KMS-11 (cell line): Measurements from ENCODE around the gene GPANK1.
A peak's percentile ranks its signal among the peaks of the same experiment; 100 is the strongest.

Source experiments
- H2AFZ ChIP-seq: fragments of 200-600 bp; sonication (generic); 2 replicates; pipeline ENCODE4 v1.6.1; 2016; ENCODE audit warnings: antibody characterized with exemption, mixed run types, low read depth
- H3K27ac ChIP-seq: fragments of 200-600 bp; sonication (generic); 2 replicates; pipeline ENCODE4 v1.6.1; 2016; ENCODE audit warnings: mild to moderate bottlenecking, mixed run types
- H3K27me3 ChIP-seq: fragments of 200-600 bp; sonication (generic); 2 replicates; pipeline ENCODE4 v1.6.1; 2017; ENCODE audit warnings: mild to moderate bottlenecking, low read depth, mixed run types, moderate library complexity; ENCODE audit not compliant: insufficient read depth
- H3K36me3 ChIP-seq: fragments of 200-600 bp; sonication (generic); 2 replicates; pipeline ENCODE4 v1.6.1; 2017; ENCODE audit warnings: mild to moderate bottlenecking, mixed run types; ENCODE audit not compliant: insufficient read depth
- H3K4me1 ChIP-seq: fragments of 200-600 bp; sonication (generic); 2 replicates; pipeline ENCODE4 v1.6.1; 2016; ENCODE audit warnings: mild to moderate bottlenecking, low read depth, mixed run types; ENCODE audit not compliant: poor library complexity, severe bottlenecking
- H3K4me2 ChIP-seq: fragments of 200-600 bp; sonication (generic); 2 replicates; pipeline ENCODE4 v1.7.0; 2016; ENCODE audit warnings: mild to moderate bottlenecking, mixed run types
- H3K4me3 ChIP-seq: fragments of 200-600 bp; sonication (generic); IDR thresholded peaks from 2 replicates; pipeline ENCODE4 v1.6.1; 2017; ENCODE audit warnings: low read depth, low read length, mixed read lengths; ENCODE audit not compliant: insufficient read depth
- H3K79me2 ChIP-seq: fragments of 200-600 bp; sonication (generic); 2 replicates; pipeline ENCODE4 v1.6.1; 2016; ENCODE audit warnings: low read depth, mixed run types; ENCODE audit not compliant: insufficient read depth
- H3K9ac ChIP-seq: fragments of 200-600 bp; sonication (generic); 2 replicates; pipeline ENCODE4 v1.6.1; 2016; ENCODE audit warnings: mild to moderate bottlenecking, mixed run types
- H4K20me1 ChIP-seq: fragments of 200-600 bp; sonication (generic); 2 replicates; pipeline ENCODE4 v1.6.1; 2016; ENCODE audit warnings: mild to moderate bottlenecking, mixed run types; ENCODE audit not compliant: insufficient read depth
- TF ChIP-seq, protein P1 (sequence below): fragments of 200-600 bp; sonication (generic); conservative IDR thresholded peaks from 2 replicates; pipeline ENCODE4 v1.6.1; 2017; ENCODE audit warnings: low read depth, mild to moderate bottlenecking, antibody characterized with exemption, low read length, moderate library complexity, mixed read lengths

The GPANK1 gene

DNA sequence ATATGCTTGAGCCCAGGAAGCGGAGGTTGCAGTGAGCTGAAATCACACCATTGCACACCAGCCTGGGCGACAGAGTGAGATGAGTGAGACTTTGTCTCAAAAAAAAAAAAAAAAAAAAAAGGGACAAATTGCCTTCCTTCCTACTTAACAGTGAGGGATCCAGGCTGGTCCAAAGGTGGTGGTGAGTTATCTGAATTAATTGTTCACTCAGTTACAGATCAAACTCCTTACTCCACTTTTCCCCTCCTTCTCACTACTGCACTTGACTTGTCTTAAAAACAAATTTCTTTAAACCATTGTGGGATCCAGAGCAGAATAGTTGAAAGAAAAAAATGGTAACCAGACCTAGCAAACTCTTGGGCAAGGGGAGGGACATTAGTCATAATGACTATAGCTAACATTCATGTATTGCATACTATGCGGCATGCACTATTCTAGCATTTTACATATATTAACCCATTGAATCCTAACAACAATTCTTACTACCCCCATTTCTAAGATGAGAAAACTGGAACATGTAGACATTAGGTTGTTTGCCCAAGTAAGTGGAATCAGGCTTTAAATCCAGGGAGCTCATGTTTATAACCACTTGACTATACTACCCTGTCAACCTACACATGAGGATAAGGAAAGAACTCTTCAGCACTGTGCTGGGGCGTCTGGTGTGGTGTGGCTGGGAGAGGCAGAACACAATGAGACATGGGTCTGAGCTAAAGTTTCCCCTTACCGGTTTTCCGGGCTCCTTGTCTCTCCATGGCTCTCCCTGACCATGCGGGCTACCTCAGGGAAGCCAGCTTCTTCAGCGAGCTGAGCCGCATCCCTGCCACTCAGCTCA is 1.5 kb downstream of the GPANK1 start:
- Histone ChIP-seq H3K4me1 (peaks cover 55% of the 10 kb centered on the region), H3K4me2 (peak overlapping the region; percentile 97), H4K20me1 (no peaks in the 10 kb centered on the region), H3K27ac (no peak overlapping the region), H3K27me3 (no peaks in the 10 kb centered on the region), H3K79me2 (peaks cover 57% of the 10 kb centered on the region), H3K9ac (no peak overlapping the region; the same call in 1 of the 2 replicates), H3K36me3 (peaks cover 4% of the 10 kb centered on the region; the same call in 1 of the 2 replicates), H2AFZ (no peak overlapping the region), H3K4me3 (no peak overlapping the region)
- TF ChIP-seq, protein P1, sequence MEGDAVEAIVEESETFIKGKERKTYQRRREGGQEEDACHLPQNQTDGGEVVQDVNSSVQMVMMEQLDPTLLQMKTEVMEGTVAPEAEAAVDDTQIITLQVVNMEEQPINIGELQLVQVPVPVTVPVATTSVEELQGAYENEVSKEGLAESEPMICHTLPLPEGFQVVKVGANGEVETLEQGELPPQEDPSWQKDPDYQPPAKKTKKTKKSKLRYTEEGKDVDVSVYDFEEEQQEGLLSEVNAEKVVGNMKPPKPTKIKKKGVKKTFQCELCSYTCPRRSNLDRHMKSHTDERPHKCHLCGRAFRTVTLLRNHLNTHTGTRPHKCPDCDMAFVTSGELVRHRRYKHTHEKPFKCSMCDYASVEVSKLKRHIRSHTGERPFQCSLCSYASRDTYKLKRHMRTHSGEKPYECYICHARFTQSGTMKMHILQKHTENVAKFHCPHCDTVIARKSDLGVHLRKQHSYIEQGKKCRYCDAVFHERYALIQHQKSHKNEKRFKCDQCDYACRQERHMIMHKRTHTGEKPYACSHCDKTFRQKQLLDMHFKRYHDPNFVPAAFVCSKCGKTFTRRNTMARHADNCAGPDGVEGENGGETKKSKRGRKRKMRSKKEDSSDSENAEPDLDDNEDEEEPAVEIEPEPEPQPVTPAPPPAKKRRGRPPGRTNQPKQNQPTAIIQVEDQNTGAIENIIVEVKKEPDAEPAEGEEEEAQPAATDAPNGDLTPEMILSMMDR = no peak

DNA sequence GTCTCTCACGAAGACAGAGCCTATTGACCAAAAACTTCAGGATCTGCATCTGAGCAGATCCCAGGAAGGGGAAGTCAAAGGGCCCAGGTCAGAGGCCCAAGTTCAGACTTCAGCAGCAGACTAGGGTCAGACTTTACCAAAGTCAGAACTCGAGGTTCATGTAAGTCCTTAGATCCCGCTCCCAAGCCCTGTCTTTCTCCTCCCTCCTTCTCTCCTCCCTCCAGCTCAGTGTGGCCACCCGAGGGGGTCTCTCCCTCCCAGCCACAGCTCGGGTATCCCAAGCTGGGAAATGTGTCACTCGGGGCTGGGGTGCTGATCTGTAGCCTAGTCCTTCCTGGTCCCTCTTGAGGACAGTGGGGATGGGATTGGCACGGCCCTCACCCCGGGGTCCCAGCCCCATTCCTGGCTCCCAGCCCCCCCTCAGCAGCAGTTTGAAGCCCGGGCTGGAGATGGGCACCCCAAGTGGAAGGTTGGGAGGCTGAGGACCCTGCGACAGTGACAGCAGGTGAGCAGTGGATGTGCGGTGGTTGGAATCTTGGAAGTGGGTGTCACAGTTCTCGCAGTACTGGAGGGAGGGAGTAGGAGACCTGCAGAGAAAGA is 2.6 kb downstream of the GPANK1 start:
- Histone ChIP-seq H3K79me2 (peaks cover 47% of the 10 kb centered on the region), H3K4me3 (no peak overlapping the region), H4K20me1 (no peaks in the 10 kb centered on the region), H3K4me1 (peaks cover 51% of the 10 kb centered on the region), H3K36me3 (no peaks in the 10 kb centered on the region; the same call in 1 of the 2 replicates), H3K9ac (no peak overlapping the region), H3K27ac (no peak overlapping the region; the same call in 1 of the 2 replicates), H2AFZ (no peak overlapping the region), H3K27me3 (no peaks in the 10 kb centered on the region), H3K4me2 (no peak overlapping the region)
- TF ChIP-seq, protein P1 = no peak

DNA sequence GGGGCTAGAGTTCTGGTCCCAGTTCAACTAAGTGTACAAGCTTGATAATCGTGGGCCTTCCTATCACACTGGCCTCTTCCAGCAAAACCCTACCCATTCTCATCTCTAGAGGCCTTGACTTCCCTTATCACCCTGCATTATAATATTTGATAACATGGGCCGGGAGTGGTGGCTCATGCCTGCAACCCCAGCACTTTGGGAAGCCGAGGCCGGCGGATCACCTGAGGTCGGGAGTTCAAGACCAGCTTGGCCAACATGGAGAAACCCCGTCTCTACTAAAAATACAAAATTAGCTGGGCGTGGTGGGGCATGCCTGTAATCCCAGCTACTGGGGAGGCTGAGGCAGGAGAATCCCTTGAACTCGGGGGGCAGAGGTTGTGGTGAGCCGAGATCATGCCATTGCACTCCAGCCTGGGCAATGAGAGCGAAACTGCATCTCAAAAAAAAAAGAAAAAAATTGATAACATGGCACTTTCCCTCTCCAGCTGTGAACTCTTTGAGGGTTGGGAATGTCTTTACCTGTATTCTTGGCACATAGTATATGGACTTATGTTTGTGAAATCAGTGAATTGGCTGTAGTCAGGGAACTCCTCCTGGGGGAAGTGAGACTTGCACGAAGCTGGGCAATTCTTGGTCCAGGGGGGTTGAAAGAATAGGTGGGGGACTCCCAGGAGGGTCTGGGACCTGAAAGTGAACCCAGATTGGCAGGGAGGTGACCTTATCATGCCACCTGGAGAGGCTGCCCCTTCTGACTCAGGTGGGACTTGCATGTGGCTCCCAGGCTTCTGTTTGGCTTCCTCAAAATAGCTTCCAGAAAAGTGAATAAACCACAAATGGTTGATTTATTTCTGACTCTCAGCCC is 3.3 kb downstream of the GPANK1 start:
- Histone ChIP-seq H3K9ac (peak overlapping the region; percentile 60; the same call in 1 of the 2 replicates), H4K20me1 (no peaks in the 10 kb centered on the region), H3K4me2 (peak overlapping the region; percentile 87), H3K4me1 (peaks cover 45% of the 10 kb centered on the region), H3K27me3 (no peaks in the 10 kb centered on the region), H2AFZ (no peak overlapping the region), H3K36me3 (no peaks in the 10 kb centered on the region), H3K79me2 (peaks cover 39% of the 10 kb centered on the region), H3K4me3 (no peak overlapping the region), H3K27ac (no peak overlapping the region; the same call in 1 of the 2 replicates)
- TF ChIP-seq, protein P1 = no peak
